B cell (primary cell): ENCODE data around the gene CGNL1. TPM values are rescaled to one million over a fixed set of nuclear protein-coding genes. Genes with fewer than 3 reads are reported as not detected.

Experiments used
- ATAC-seq: fragments of 200-7000 bp; cut with Tn5 transposase; one replicate; pipeline ENCODE4 v1.10.0; 2021; ENCODE audit warnings: low read depth, mild to moderate bottlenecking, moderate number of reproducible peaks, moderate library complexity
- CTCF ChIA-PET: fragments of 350-600 bp; sonication (Branson Sonifier 250); formaldehyde crosslinking; loops from one replicate; lab custom pipeline; 2021; ENCODE audit warnings: antibody characterized with exemption, inconsistent platforms; lab: Charles Lee
- POLR2A ChIA-PET: fragments of 350-600 bp; sonication (Branson Sonifier 250); formaldehyde crosslinking; loops from one replicate; lab custom pipeline; 2021; ENCODE audit warnings: antibody characterized with exemption; lab: Charles Lee
- DNase-seq: peaks from one replicate; pipeline ENCODE4 v3.0.0; 2013
- H2AFZ ChIP-seq: 2 replicates; pipeline ENCODE4 v1.6.1; 2012; ENCODE audit warnings: mild to moderate bottlenecking, low read depth, low read length; ENCODE audit not compliant: insufficient read depth, poor library complexity, severe bottlenecking
- H3K27ac ChIP-seq, 2 donors: 1 replicate in 1 of 2; 2 replicates in 1 of 2; pipeline ENCODE4 v1.5.1; 2012 to 2013; ENCODE audit warnings: low read length in 2 of 2, mild to moderate bottlenecking in 2 of 2, moderate library complexity in 1 of 2
- H3K27me3 ChIP-seq, 4 experiments: fragments of 200-600 bp in 1 of 4; sonication (generic) in 1 of 4; replicated peaks in 1 of 4; 1 replicate in 2 of 4; 2 replicates in 2 of 4; pipeline versions ENCODE4 v1.6.1 to v1.7.0; 2013 to 2016; ENCODE audit warnings: low read length in 3 of 4, mild to moderate bottlenecking in 2 of 4, mixed read lengths in 1 of 4, moderate library complexity in 1 of 4; ENCODE audit not compliant: insufficient read depth in 4 of 4, control insufficient read depth in 3 of 4; ENCODE audit errors: control extremely low read depth in 1 of 4
- H3K36me3 ChIP-seq, 2 experiments: replicated peaks in 1 of 2; 1 replicate in 1 of 2; 2 replicates in 1 of 2; pipeline versions ENCODE4 v1.6.1 to v1.7.1; 2013; ENCODE audit warnings: low read length in 1 of 2; ENCODE audit not compliant: insufficient read depth in 2 of 2, control insufficient read depth in 1 of 2; ENCODE audit errors: control extremely low read depth in 1 of 2, extremely low read depth in 1 of 2
- H3K4me1 ChIP-seq, 2 donors: fragments of 200-600 bp in 1 of 2; sonication (generic) in 1 of 2; 1 replicate in 1 of 2; 2 replicates in 1 of 2; pipeline versions ENCODE4 v1.5.1 to v1.6.1; 2013 to 2017; ENCODE audit warnings: low read length in 2 of 2; ENCODE audit not compliant: control insufficient read depth in 2 of 2, insufficient read depth in 2 of 2
- H3K4me2 ChIP-seq: replicated peaks from 2 replicates; pipeline ENCODE3; 2012; ENCODE audit warnings: mild to moderate bottlenecking, low read depth, low read length; ENCODE audit not compliant: poor library complexity, severe bottlenecking
- H3K4me3 ChIP-seq, 5 experiments: fragments of 200-600 bp in 1 of 5; sonication (generic) in 1 of 5; 1 replicate in 3 of 5; 2 replicates in 2 of 5; pipeline versions ENCODE4 v1.5.1 to v1.7.0; 2011 to 2016; ENCODE audit warnings: low read length in 4 of 5, mild to moderate bottlenecking in 4 of 5, low read depth in 2 of 5, control low read depth in 1 of 5, moderate library complexity in 1 of 5; ENCODE audit not compliant: insufficient read depth in 1 of 5; ENCODE audit errors: control extremely low read depth in 1 of 5, extremely low read depth in 1 of 5
- H3K79me2 ChIP-seq: fragments of 200-600 bp; sonication (generic); one replicate; pipeline ENCODE4 v1.6.0; 2016; ENCODE audit warnings: low read length; ENCODE audit not compliant: control insufficient read depth, insufficient read depth
- H3K9ac ChIP-seq: fragments of 200-600 bp; sonication (generic); 2 replicates; pipeline ENCODE4 v1.6.1; 2017; ENCODE audit warnings: mild to moderate bottlenecking, low read length, moderate library complexity
- H3K9me3 ChIP-seq, 3 donors: one replicate each; pipeline versions ENCODE4 v1.6.1 to v1.7.1; 2013; ENCODE audit warnings: low read length in 2 of 3; ENCODE audit not compliant: control insufficient read depth in 2 of 3, insufficient read depth in 1 of 3; ENCODE audit errors: control extremely low read depth in 1 of 3
- H4K20me1 ChIP-seq: 2 replicates; pipeline ENCODE4 v1.6.0; 2012; ENCODE audit warnings: mild to moderate bottlenecking, low read length; ENCODE audit not compliant: insufficient read depth, control insufficient read depth, poor library complexity, severe bottlenecking
- H3K27ac Mint-ChIP-seq: one replicate; pipeline ENCODE4 v1.8.0; 2021; ENCODE audit warnings: mixed read lengths
- H3K27me3 Mint-ChIP-seq: one replicate; pipeline ENCODE4 v1.8.0; 2021; ENCODE audit warnings: mixed read lengths
- H3K4me1 Mint-ChIP-seq: one replicate; pipeline ENCODE4 v1.8.0; 2021; ENCODE audit warnings: mixed read lengths
- H3K4me3 Mint-ChIP-seq: one replicate; pipeline ENCODE4 v1.8.0; 2021; ENCODE audit warnings: mixed read lengths
- H3K9me3 Mint-ChIP-seq: one replicate; pipeline ENCODE4 v1.8.0; 2022; ENCODE audit warnings: mixed read lengths; ENCODE audit not compliant: insufficient read depth
- EZH2 ChIP-seq: IDR thresholded peaks from 2 replicates; pipeline ENCODE4 v1.6.1; 2012; ENCODE audit warnings: borderline replicate concordance, low read depth, mild to moderate bottlenecking, moderate library complexity, low read length; ENCODE audit not compliant: insufficient read depth, poor library complexity, severe bottlenecking
- WGBS: methylation state at CpG from one replicate; pipeline ENCODE4 v1.1.5; 2013; ENCODE audit warnings: missing lambda C conversion rate; ENCODE audit not compliant: insufficient coverage; 5-methylcytosine and 5-hydroxymethylcytosine counted together
- intact Hi-C: fragments of 100-400 bp; cut with micrococcal nuclease; formaldehyde crosslinking; loops from one replicate; pipeline ENCODE4 v1.10.0; 2022
- polyA plus RNA-seq: library from polyadenylated mRNA; depleted of rRNA; stranded (reverse); fragments of >200 nt; gene quantifications from 2 replicates; pipeline ENCODE4 v1.2.3, GENCODE V29; 2012
- total RNA-seq, 2 donors: library from RNA; stranded (reverse); fragments of 120-200 nt in 1 of 2; gene quantifications; 1 replicate in 1 of 2; 2 replicates in 1 of 2; pipeline versions ENCODE4 v1.2.3 to v1.2.4, GENCODE V29; 2013 to 2022
- TF ChIP-seq, protein P1 (sequence below): fragments of 200-600 bp; IDR thresholded peaks from one replicate; pipeline ENCODE4 v1.8.0; 2022; ENCODE audit warnings: antibody characterized with exemption, mild to moderate bottlenecking

CGNL1 gene
- total and polyA plus RNA-seq, 2 donors (not counting 1 experiment from before 2014, with no cell fraction given): 0.03 to 0.12 TPM

GRCh38 chr15:57337868-57338411 is 38.4 kb upstream of the CGNL1 start:
- Mint-ChIP-seq H3K27me3 (peaks cover 18% of the 10 kb centered on the region), H3K9me3 (no peaks in the 10 kb centered on the region), H3K4me1 (no peaks in the 10 kb centered on the region), H3K27ac (no peak overlapping the region), H3K4me3 (no peak overlapping the region)
- no peak overlapping the region for H3K9ac ChIP-seq
- no peak overlapping the region for H3K4me3 ChIP-seq
- no peak for DNase-seq
- no peak for ATAC-seq
- TF ChIP-seq, protein P1, sequence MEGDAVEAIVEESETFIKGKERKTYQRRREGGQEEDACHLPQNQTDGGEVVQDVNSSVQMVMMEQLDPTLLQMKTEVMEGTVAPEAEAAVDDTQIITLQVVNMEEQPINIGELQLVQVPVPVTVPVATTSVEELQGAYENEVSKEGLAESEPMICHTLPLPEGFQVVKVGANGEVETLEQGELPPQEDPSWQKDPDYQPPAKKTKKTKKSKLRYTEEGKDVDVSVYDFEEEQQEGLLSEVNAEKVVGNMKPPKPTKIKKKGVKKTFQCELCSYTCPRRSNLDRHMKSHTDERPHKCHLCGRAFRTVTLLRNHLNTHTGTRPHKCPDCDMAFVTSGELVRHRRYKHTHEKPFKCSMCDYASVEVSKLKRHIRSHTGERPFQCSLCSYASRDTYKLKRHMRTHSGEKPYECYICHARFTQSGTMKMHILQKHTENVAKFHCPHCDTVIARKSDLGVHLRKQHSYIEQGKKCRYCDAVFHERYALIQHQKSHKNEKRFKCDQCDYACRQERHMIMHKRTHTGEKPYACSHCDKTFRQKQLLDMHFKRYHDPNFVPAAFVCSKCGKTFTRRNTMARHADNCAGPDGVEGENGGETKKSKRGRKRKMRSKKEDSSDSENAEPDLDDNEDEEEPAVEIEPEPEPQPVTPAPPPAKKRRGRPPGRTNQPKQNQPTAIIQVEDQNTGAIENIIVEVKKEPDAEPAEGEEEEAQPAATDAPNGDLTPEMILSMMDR: no peak
- no peak for TF ChIP-seq EZH2
- 64% methylated on average over 12 of the region's 15 CpGs for WGBS
- H3K4me2 ChIP-seq: no peak overlapping the region
- no peak overlapping the region for H2AFZ ChIP-seq
- H3K79me2 ChIP-seq: no peaks in the 10 kb centered on the region
- no peaks in the 10 kb centered on the region for H3K9me3 ChIP-seq
- no peaks in the 10 kb centered on the region for H3K27me3 ChIP-seq
- CTCF ChIA-PET: interaction anchor here (0.8 to 13.3 kb wide), 5 partner anchors 9 to 205 kb away, joined by 3 to 288 read pairs (median 54); no protein-coding TSS in a partner anchor
- H3K27ac ChIP-seq: no peak overlapping the region
- no peaks in the 10 kb centered on the region for H4K20me1 ChIP-seq
- H3K4me1 ChIP-seq: no peaks in the 10 kb centered on the region
- POLR2A ChIA-PET: no interaction called here
- intact Hi-C loops: no loop called here
- no peaks in the 10 kb centered on the region for H3K36me3 ChIP-seq

DNA sequence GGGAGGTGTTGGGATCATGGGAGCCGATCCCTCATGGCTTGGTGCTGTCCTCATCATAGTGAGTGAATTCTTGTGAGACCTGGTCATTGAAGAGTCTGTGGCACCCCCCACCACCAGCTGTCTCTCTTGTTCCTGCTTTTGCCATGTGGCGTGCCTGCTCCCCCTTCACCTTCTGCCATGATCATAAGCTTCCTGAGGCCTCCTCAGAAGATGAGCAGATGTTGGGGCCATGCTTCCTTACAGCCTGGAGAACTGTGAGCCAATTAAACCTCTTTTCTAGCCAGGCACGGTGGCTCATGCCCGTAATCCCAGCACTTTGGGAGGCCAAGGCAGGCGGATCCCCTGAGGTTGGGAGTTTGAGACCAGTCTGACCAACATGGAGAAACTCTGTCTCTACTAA is 37.0 kb upstream of the CGNL1 start:
- ATAC-seq (no peak), DNase-seq (no peak)
- Histone ChIP-seq H3K9ac (no peak overlapping the region), H3K9me3 (no peaks in the 10 kb centered on the region), H3K4me2 (no peak overlapping the region), H3K27me3 (no peaks in the 10 kb centered on the region), H3K36me3 (no peaks in the 10 kb centered on the region), H3K4me3 (no peak overlapping the region), H2AFZ (no peak overlapping the region), H3K4me1 (no peaks in the 10 kb centered on the region), H4K20me1 (no peaks in the 10 kb centered on the region), H3K79me2 (no peaks in the 10 kb centered on the region), H3K27ac (no peak overlapping the region)
- WGBS: 92% methylated on average over 3 of the region's 5 CpGs
- Mint-ChIP-seq H3K4me1 (no peaks in the 10 kb centered on the region), H3K4me3 (no peak overlapping the region), H3K9me3 (no peaks in the 10 kb centered on the region), H3K27ac (no peak overlapping the region), H3K27me3 (peaks cover 15% of the 10 kb centered on the region)
- TF ChIP-seq, protein P1: no peak
- no peak for TF ChIP-seq EZH2
- intact Hi-C loops: no loop called here
- CTCF ChIA-PET: interaction anchor here (1.2 to 13.3 kb wide), 7 partner anchors 12 to 203 kb away, joined by 3 to 288 read pairs (median 22); partner anchors contain the start of gene CGNL1
- POLR2A ChIA-PET: no interaction called here
